Nephron (organoid): ENCODE data around the gene KLHDC7B.
"Not testable (repeated sequence)": the region's sequence is repeated elsewhere in the genome, so short reads cannot be mapped to it uniquely, and the experiment has no call there.

Experiments
- H3K27ac Mint-ChIP-seq, 3 experiments: 2 replicates each; pipeline ENCODE4 v1.8.0; 2020; ENCODE audit warnings: mixed read lengths in 3 of 3, mild to moderate bottlenecking in 2 of 3, moderate library complexity in 1 of 3
- H3K27me3 Mint-ChIP-seq: 2 replicates; pipeline ENCODE4 v1.8.0; 2021; ENCODE audit warnings: low read depth, mild to moderate bottlenecking, moderate library complexity, mixed read lengths
- H3K36me3 Mint-ChIP-seq: 2 replicates; pipeline ENCODE4 v1.8.0; 2020; ENCODE audit warnings: low read depth, mixed read lengths
- H3K4me1 Mint-ChIP-seq: 2 replicates; pipeline ENCODE4 v1.8.0; 2020; ENCODE audit warnings: mixed read lengths
- H3K4me3 Mint-ChIP-seq, 3 experiments: 2 replicates each; pipeline ENCODE4 v1.8.0; 2020; ENCODE audit warnings: mild to moderate bottlenecking in 3 of 3, mixed read lengths in 3 of 3, moderate library complexity in 2 of 3
- H3K9me3 Mint-ChIP-seq: 2 replicates; pipeline ENCODE4 v1.8.0; 2020; ENCODE audit warnings: mixed read lengths
- TF ChIP-seq, protein P1 (sequence below), 3 experiments: fragments of 200-600 bp; sonication (generic); IDR thresholded peaks; one replicate each; pipeline ENCODE4 v1.5.0; 2021; ENCODE audit warnings: antibody characterized with exemption in 3 of 3; ENCODE audit not compliant: unreplicated experiment in 3 of 3

Gene KLHDC7B

DNA sequence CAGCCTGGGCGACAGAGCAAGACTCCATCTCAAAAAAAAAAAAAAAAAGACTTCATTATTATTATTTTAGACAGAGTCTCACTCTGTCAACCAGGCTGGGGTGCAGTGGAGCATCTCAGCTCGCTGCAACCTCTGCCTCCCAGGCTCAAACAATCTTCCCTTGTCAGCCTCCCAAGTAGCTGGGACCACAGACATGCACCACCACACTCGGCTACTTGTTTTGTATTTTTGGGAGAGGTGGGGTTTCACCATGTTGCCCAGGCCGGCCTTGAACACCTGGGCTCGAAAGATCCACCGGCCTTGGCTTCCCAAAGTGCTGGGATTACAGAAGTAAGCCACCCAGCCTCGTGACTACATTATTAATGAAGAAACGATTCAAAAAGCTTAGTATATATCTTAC, 10.6 kb upstream of the KLHDC7B start:
- no peak overlapping the region for H3K4me3 Mint-ChIP-seq
- TF ChIP-seq, protein P1, sequence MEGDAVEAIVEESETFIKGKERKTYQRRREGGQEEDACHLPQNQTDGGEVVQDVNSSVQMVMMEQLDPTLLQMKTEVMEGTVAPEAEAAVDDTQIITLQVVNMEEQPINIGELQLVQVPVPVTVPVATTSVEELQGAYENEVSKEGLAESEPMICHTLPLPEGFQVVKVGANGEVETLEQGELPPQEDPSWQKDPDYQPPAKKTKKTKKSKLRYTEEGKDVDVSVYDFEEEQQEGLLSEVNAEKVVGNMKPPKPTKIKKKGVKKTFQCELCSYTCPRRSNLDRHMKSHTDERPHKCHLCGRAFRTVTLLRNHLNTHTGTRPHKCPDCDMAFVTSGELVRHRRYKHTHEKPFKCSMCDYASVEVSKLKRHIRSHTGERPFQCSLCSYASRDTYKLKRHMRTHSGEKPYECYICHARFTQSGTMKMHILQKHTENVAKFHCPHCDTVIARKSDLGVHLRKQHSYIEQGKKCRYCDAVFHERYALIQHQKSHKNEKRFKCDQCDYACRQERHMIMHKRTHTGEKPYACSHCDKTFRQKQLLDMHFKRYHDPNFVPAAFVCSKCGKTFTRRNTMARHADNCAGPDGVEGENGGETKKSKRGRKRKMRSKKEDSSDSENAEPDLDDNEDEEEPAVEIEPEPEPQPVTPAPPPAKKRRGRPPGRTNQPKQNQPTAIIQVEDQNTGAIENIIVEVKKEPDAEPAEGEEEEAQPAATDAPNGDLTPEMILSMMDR (IDR thresholded peaks at IDR 0.05; ENCODE audit: unreplicated experiment in 3 of 3), result no peak

GRCh38 chr22:50536226-50536625, 9.5 kb upstream of the KLHDC7B start:
- TF ChIP-seq, protein P1 (IDR thresholded peaks at IDR 0.05; ENCODE audit: unreplicated experiment in 3 of 3), result no peak
- peaks cover 41% of the 10 kb centered on the region for H3K27me3 Mint-ChIP-seq
- no peaks in the 10 kb centered on the region for H3K9me3 Mint-ChIP-seq
- no peak overlapping the region for H3K4me3 Mint-ChIP-seq
- no peak overlapping the region for H3K27ac Mint-ChIP-seq
- H3K4me1 Mint-ChIP-seq, result peaks cover 23% of the 10 kb centered on the region
- H3K36me3 Mint-ChIP-seq, result no peaks in the 10 kb centered on the region

More for the DNA sequence above, 10.6 kb upstream of the KLHDC7B start:
- H3K4me1 Mint-ChIP-seq, result peaks cover 23% of the 10 kb centered on the region
- peaks cover 51% of the 10 kb centered on the region for H3K27me3 Mint-ChIP-seq
- H3K9me3 Mint-ChIP-seq, result no peaks in the 10 kb centered on the region
- H3K36me3 Mint-ChIP-seq, result no peaks in the 10 kb centered on the region
- no peak overlapping the region for H3K27ac Mint-ChIP-seq

DNA sequence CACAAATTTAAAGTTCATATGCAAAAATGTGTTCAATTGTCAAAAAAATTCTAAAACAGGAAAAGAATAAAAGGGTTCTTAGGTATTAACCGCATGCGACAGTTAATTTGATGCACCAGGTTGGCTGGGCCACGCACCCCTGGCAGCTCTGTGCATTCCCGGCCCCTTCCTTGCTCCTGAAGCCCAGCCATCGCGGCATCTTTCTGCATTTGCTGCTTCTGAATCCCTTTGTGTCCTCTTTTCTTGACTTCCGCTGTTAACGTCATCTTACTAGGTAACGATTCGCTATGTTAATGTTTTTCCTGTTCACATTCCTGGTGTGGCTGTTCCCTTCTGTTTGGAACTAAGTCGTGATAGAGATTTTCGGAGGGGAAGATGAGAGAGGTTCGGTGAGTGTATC, 7.9 kb upstream of the KLHDC7B start:
- H3K4me1 Mint-ChIP-seq, result peaks cover 20% of the 10 kb centered on the region
- TF ChIP-seq, protein P1 (IDR thresholded peaks at IDR 0.05; ENCODE audit: unreplicated experiment in 3 of 3), result no peak
- no peak overlapping the region for H3K27ac Mint-ChIP-seq
- peaks cover 38% of the 10 kb centered on the region for H3K27me3 Mint-ChIP-seq
- H3K9me3 Mint-ChIP-seq, result no peaks in the 10 kb centered on the region
- H3K36me3 Mint-ChIP-seq, result no peaks in the 10 kb centered on the region
- no peak overlapping the region for H3K4me3 Mint-ChIP-seq

DNA sequence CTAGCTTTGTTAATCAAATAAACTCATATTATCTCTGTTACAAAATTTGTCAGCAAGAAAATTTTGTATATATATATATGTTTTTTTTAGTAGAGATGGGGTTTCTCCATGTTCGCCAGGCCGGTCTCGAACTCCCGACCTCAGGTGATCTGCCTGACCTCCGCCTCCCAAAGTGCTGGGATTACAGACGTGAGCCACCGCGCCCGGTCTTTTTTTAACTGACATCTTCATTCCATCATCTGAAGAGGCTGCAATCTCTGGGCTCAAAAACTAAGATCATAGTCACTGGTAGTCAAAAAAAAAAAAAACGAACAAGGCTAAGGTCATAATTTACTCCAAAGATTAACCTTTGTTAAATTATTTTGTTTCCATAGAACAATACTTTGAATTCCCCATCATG, 5.3 kb upstream of the KLHDC7B start:
- Mint-ChIP-seq H3K27me3 (peaks cover 21% of the 10 kb centered on the region), H3K36me3 (no peaks in the 10 kb centered on the region), H3K9me3 (no peaks in the 10 kb centered on the region), H3K4me1 (no peaks in the 10 kb centered on the region), H3K27ac (no peak overlapping the region), H3K4me3 (no peak overlapping the region)
- TF ChIP-seq, protein P1 (IDR thresholded peaks at IDR 0.05; ENCODE audit: unreplicated experiment in 3 of 3), result no peak

- not testable (repeated sequence) for H3K9me3 Mint-ChIP-seq, H3K36me3 Mint-ChIP-seq, H3K4me1 Mint-ChIP-seq, H3K4me3 Mint-ChIP-seq, H3K27ac Mint-ChIP-seq
- peaks cover 21% of the 10 kb centered on the region for H3K27me3 Mint-ChIP-seq
These were observed 4.1 kb upstream of the KLHDC7B start for GRCh38 chr22:50541667-50542026.

GRCh38 chr22:50542416-50542927, 3.2 kb upstream of the KLHDC7B start:
- no peak overlapping the region for H3K27ac Mint-ChIP-seq
- peak overlapping the region in 2 of 3 experiments; percentile 1 for H3K4me3 Mint-ChIP-seq
- TF ChIP-seq, protein P1 (IDR thresholded peaks at IDR 0.05; ENCODE audit: unreplicated experiment in 3 of 3), result no peak
- H3K27me3 Mint-ChIP-seq, result peaks cover 21% of the 10 kb centered on the region
- no peaks in the 10 kb centered on the region for H3K9me3 Mint-ChIP-seq
- no peaks in the 10 kb centered on the region for H3K36me3 Mint-ChIP-seq
- no peaks in the 10 kb centered on the region for H3K4me1 Mint-ChIP-seq
